Stimulated activated CD8-positive, alpha-beta memory T cell treated with anti-CD3 and anti-CD28 coated beads, Interleukin-12 subunit alpha, Interleukin-12 subunit beta, amount 100 ng/mL, for 1 hour (primary cell): ENCODE data around the gene SEPTIN12.

Experiments used
- DNase-seq: peaks from one replicate; pipeline ENCODE4 v3.0.0-alpha.2; 2020; ENCODE audit warnings: low read depth

SEPTIN12 gene, protein sequence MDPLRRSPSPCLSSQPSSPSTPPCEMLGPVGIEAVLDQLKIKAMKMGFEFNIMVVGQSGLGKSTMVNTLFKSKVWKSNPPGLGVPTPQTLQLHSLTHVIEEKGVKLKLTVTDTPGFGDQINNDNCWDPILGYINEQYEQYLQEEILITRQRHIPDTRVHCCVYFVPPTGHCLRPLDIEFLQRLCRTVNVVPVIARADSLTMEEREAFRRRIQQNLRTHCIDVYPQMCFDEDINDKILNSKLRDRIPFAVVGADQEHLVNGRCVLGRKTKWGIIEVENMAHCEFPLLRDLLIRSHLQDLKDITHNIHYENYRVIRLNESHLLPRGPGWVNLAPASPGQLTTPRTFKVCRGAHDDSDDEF

DNA sequence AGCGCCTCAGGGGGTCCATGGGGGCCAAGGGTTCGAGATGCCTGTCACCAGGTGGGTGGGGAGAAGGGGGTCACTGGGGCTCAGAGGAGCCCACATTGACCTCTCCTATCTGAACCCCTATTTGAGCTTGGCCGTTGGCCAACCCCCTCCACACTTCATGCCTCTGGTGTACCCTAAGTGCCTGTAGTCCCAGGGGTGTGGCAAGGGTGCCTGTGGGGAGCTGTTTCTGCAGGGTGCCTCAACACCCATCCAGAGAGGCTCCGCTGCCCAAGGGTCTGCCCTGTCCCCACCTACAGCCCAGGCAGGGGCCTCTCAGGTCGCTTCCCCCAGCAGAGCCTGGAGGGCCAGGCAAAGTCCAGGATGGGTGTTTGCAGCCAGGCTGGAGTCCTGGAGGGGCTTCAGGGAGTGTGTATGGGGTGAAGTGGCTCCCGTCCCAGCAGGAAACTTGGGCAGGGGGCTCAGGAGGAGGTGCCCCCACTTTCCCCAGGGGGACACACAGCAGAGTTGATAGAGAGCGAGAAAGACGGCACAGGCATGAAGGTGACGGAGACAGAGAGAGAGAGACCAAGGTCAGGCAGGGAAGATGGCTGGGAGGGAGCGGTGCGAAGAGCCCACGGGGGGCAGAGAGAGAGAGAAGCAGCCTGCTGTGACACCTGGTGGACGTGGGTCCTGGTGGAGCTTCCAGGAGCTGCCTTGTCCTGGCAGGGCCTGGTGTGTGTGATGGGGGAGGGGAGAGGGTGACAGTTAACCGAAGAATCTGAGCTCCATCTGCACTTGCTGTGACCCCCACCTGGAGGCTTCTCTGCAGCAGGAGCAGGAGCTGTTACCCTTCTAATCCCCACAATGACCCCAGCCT, at the start of gene SEPTIN12:
Gene SEPTIN12, minus strand, starts transcription at position 719 of the 856 bp plus-strand sequence. Its CDS starts 700 bp downstream, at position 19.
- DNase-seq: no peak

DNA sequence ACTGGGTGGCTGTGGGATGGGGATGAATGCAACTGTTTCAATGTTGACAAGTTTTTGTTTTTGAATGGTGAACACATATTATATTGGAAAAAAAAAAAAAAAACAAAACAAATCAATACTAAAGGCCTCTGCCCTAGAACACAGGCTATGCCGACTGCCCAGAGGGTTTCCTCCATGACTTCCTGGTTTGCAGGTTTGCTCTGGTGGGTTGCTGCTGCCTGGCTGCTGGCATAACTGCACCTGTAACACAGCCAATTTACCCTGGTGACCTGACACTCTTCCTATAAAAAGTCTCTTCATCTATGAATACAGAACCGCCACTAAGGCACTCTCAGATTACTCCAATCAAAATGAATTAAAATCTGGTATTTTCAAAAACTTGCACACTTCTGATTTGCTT, 48.6 kb upstream of the SEPTIN12 start:
- DNase-seq: no peak

DNA sequence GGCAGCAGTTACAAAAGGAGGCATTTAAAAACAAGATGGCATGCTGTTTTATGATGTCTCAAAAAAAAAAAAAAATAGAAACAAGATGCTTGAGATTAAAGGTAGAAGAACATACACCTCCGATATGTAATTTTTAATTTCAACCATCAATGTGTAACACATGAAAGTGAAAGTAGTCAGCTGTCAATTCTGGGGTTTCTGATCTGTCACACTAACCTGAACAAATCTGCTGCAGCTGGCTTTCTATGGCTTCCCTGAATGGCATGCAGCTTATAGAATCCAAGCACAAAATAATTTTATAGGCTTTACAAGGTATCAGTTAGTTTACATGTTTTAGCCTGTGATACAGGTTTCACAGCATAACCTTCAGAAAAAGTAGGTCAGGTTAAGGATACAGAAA, 45.4 kb upstream of the SEPTIN12 start:
- no peak for DNase-seq

DNA sequence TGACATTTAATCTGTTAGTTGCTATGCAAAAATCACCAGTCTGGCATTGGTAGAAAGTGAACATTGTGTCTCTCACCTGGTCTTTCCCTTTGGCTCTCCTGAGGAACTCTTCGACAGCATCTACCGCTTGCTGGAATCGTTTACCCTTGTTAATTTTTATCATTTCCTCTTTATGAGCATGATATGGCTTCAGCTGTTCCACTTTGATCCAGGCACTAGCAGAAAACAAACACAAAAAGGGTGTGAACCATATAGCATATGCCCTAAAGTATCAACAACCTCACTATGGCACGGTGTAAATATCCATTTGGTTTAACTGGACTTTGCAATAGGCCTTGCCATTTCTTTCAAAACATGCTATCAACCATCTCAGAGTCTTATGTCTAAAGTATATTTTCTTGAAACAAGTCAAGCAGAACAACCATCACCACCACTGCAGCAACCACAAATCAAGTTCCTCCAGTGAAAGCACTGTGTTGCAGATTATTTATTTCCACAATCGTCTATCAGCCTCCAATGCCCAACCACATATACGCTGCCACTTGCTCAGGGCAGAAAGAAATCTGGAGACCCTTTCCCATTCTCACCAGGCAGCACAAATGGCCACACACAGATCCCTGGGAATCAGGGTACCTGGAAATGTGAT, 44.7 kb upstream of the SEPTIN12 start:
- no peak for DNase-seq

DNA sequence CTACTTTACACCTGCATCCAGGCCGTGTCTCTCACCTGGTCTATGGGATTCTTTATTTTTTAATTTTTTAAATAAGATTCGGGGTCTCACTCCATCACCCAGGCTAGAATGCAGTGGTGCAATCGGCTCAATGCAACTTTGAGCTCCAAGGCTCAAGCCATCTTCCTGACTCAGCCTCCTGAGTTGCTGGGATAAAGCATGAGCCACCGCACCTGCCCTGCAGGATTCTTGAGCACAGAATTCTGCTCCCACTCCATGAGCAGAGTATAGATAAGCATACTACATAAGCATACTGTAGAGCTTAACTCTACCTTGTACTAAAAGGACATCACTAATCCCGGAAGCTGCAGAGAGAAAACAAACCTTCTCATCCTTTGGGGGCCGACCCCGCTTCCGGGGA, 43.5 kb upstream of the SEPTIN12 start:
- no peak for DNase-seq

DNA sequence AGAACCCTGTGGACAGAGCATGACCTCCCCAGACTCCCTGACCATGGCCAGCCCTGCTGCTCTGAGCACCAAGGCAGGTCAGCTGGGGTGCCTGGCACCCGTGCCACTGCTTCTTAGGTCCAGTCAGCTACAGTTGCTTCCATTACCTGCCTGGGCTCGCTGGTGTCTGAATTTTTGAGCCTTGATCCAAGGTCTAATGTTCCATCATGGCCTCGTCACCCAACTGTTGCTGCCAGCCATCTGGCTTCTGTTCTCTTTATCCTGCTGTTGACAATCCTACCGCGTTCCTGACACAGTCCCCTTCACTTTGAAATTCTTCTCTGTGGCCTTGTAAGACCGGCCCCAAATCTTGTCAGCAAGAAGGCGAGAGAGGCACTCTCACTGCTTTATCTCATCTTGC, 42.3 kb upstream of the SEPTIN12 start:
- DNase-seq: no peak

DNA sequence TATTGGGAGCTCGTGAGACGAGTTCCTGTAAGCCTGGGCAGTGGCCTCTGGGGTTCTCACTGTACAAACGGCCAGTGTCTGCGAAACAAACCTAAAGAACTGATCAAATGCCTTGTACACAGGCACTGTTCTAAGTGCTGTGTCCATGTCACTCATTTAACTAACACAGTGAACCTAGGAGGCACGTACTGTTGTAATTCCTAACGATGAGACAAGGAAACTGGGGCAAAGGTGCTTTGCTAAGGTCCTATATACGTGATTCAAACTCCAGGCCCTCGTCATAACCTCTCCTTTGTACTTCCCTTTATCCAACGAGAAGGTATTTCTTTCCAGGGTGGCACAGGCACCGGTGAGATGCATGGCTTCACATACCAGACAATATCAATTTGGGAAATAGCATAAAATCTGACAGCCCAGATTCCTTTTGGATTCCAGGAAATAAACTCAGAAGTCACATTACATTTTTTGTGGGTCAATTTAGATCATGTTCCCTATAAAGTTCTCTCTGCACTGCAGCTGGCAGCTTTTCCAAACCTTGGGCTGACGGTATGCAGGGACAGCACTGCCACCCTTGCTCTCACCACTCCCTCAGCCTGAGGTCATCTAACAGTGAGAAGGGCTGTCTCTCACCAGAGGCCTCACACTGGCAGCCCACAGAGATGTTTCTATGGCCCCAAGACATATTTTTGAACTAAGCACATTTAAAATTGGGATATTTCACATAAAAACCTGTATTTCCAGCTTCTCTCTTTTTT, 40.6 kb upstream of the SEPTIN12 start:
- no peak for DNase-seq

DNA sequence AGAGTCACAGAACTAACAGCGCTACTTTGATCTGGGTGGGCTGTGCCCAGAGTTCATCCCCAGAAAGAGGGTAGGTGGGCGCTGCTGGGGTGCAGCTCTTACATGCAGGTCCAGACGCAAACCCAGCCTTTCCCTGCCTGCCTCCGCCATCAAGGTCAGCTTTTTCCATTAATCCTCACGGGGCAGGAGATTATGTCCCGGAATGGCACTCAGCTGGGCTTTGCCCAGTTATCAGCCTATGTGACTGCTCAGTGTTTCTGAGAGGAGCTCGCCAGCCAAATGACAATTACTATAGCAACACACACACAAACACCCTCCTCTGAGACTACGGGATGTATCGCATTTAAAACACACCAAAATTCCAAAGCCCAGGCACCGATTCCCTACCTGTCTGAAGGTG, 38.8 kb upstream of the SEPTIN12 start:
- DNase-seq: no peak

DNA sequence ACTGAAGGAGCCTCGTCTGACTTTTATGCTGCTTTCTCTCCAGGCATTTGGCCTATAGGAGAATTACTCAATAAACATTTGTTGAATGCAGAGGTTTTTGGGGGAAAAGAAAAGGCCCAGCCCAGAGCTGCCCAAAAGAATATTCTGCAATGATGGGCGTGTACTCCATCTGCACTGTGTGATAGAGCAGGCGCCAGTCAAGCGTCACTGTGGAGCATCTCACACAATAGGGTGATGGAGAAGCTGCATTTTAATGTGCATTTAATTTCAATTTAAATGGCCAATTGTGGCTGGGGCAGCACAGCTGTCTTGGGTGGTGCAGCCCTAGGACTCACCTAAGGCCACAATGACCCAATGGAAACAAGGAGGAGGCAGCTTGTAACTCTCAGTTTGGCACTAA, 38.4 kb upstream of the SEPTIN12 start:
- no peak for DNase-seq

DNA sequence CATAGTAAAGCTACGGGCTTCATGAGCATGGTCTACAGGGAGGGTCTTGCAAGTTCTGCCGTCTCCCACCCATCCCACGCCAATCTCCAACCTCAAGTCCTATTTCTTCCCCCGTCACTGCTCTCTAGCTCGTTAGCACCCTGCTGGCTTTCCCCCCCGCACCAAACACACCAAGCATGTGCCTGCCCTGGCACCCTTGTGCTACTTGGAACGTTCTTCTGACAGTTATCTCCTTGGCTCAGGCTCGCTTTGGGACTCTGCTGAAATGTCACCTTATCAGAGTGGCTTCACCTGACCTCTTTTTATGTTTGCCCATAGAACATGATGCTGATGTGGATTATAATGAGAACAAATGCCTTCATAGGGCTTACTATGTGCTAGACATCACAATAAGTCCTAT, 37.1 kb upstream of the SEPTIN12 start:
- DNase-seq: no peak

DNA sequence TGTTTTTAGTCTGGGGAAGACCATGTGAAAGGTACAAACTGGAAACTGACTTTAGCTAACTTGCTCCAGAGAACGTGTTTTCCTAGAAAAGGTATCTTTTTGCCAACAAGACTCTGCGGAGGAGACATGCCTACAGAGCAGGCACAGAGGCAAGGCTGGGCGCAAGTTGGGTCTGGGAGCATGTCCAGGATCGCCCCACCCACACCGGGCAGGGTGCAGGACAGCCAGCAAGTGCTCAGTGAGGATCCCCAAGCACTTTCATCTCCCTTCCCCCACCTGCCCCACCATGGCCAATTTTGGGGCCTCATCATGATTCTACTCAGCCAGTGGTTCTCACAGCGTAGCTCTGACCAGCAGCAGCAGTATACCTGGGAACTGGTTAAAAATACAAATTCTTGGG, 32.5 kb upstream of the SEPTIN12 start:
- DNase-seq: no peak

DNA sequence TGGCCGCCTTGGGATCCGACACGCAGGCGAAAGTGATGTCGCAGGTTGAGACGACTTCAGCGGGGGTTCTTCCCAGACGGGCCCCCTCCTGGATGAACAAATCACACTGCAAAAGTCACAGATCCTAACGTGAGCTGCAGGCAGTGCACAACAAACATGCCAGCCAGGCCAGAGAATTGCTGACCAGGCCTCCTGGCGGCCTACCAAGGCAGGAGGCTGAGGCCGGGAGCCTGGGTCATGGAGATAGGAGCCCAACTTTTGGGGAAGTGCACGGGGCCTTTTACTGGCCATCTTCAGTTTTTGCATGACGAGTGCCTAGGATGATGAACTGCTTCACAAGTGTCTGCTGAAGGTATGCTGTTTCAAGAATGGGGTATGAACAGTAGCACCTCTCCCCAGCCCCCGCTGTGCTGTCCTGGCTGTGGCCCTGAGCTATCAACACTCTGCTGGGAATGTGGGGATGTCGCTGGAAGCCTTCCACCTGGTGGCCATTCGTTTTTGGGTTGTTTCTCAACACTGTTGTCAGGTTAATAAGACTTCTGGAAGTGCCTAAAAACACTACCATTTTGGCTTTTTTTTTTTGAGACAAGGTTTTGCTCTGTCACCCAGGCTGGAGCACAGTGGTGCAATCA, 26.5 kb upstream of the SEPTIN12 start:
- DNase-seq: no peak

DNA sequence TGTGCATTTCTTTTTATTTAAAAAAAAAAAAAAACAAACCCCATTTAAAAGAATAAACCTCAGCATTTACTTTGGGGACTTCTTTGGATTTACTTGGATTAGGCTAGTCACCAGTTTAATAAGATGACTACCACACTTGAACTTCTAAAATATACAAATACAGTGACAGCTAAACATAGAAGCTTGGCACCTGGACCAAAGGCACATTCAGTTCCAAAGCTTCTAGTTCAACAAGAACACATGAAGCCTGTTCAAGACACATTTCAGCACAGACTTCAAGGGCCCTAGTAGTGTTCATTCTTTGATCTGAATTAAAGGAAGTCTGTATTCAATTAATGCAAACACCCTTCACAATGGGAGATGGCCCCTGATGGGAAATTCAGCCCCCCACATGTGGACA, 25.9 kb upstream of the SEPTIN12 start:
- DNase-seq: no peak

DNA sequence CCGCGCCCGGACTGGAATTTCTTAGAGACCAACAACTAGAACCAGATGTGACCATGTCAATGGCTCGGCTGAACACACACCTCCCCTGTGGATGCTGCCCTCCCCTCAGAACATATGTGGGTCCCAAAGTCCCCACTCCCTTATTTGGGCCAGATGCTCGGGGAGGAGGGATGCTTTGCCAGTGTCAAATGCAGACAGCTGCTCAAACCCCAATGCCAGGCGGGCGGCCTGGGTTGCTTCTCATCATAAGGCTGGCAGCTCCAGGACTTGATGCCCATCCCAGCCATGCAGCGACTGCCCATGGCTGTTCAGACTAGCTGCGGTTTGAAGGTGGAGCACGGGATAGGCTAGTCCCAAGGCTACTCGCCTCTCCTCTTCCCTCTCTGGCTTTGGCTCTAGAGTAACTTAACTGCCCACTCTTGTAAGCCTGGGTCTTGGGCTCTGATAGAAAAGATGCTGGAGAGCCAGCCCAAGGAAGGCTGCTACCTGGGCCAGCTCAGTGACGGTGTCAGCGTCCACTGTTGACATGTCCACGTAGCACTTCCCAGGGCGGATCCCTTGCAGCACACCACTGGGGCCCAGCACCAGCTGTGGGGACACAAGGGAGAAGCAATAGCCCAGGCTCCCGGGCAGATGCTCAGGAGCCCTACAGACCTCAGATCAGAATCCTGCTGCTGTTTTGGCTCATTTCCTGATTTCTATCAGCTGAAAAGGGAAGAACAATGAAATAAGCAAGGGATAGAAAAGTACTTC, 25.3 kb upstream of the SEPTIN12 start:
- no peak for DNase-seq

DNA sequence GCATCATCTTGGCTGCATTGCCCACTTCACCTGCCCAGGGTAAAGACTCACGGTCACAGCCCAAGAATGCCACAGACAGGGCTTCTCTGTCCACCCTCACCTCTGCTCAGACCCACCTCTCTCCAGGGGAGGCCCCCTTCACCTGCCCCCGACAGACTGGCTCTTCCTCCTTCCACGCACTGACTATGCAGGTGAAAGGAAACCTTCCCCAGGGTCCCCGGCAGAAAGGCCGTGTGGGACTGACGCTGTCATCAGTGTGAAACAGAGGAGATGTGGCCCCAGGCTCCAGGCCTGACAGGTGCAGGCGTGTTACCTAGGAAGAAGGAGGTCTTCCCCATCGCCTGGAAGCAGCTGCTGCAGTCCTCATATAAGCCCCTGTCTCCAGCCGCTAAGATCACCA, 23.6 kb upstream of the SEPTIN12 start:
- no peak for DNase-seq

DNA sequence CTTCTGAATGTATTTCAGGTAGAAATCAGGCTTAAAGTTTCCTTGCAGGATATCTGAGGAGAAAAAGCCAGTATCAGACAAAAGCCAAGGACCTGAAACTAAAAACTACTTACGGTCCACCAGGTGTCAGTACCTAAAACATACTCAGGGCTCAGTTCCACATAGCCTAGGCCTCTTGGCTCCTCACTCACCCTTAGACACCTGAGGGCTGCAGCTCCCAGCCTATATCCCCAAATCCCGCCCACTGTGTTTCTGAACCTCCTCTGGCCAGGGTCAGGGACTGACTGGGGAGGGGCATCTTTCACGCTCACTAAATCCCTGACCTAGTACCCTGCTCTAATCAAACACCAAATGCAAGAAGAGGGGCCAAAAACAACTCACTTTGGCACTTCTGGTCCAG, 23.1 kb upstream of the SEPTIN12 start:
- DNase-seq: no peak

DNA sequence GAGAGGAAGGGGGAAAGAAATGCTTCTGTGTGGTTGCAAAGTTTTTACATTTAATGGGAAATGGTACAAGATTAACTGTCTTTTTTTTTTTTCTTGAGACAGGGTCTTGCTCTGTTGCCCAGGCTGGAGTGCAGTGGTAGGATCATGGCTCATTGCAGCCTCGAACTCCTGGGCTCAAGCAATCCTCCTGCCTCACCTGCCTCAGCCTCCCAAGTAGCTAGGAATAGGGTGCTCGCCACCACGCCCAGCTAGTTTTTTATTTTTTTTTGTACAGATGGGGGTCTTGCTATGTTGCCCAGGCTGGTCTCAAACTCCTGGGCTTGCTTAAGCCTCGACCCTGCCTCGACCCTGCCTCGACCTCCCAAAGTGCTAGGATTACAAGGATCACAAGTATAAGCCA, 18.1 kb upstream of the SEPTIN12 start:
- no peak for DNase-seq

DNA sequence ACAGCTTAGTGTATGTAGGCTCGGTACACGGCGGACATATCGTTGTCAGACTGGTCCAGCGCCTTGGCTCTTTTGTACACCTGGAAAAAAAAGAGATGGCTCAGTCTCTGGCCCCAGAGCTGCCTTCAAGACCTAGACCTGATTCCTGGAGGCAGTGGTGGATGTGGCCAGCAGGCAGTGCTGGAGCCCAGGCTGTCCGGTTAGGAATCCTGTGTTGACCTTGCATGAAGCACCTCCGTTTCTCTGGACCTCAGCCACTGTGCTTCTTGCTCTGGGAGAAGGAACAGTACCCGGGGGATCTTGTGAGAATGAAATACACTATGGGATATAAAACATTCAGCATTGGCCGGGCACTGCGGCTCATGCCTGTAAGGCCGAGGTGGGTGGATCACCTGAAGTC, 17.1 kb upstream of the SEPTIN12 start:
- DNase-seq: no peak

DNA sequence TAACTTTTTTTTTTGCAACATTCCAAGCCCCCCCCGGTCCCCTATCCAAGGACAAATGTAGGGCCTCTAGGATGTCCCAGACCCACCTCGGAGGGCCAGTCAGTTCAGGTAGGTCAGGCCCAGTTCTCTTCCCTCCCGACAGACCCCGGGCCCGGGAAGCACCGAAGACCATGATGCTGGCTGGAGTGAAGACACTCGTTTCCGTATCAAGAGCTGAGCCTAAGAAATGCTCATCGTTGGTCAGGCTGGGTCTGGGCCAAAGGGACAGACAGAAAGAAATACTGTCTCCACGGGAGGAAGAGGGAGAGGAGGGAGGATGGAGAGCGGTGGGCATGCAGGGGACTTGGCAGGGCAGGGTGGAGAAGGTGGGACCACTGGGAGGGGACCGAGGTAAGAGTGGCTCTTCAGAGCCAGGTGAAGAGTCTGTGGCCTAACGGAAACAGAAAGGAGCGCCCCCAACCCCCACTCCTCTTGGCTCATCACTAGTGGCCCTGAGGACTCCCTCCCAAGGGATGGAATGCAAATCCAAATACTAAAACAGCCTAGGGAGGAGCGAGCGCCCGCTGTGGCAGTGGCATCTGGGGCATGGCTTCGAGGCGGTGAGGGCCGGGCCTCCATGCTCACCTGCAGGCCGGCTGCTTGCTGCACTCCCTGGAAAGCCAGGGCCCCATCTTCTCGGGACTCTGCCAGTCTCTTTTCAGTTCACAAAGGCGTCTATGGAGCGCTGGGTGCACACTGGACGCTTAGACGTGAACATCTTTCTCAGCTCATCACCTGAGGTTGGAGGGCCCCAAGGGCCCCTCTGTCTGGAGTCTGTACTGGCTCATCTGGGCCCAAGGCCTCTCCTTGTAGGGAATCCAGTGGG, 16.0 kb upstream of the SEPTIN12 start:
- no peak for DNase-seq

DNA sequence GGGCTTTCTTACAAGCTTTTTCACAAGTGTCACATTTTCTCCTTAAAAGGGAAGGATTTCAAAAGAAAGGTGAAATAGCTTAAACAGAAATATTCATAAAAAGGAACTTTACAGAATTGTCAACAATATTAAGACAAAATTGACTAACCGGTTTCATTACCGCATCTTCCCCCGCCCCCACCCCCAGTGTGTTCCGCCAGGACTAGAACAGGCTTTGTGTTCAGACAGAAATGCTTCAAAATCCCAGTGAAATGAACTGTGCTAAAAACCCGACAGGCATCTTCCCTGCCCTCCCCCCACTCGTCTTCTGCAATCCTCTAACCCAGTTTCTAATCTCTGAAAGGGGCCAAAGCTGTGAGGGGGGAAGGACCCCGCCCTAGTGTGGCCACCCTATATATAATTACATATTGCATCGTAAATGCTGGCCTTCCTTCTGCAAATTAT, 15.3 kb upstream of the SEPTIN12 start:
- DNase-seq: no peak
